BE2C (cell line): ENCODE results near the gene MRPS34. TPM values are rescaled to one million over a fixed set of nuclear protein-coding genes. Genes with fewer than 3 reads are reported as not detected.

Source experiments
- DNase-seq: peaks from one replicate; pipeline ENCODE4 v3.0.0-alpha.2; 2020
- H3K27me3 ChIP-seq: fragments of 250-450 bp; sonication (Bioruptor Pico); 2 replicates; pipeline ENCODE4 v1.5.1; 2020; ENCODE audit warnings: mild to moderate bottlenecking
- H3K36me3 ChIP-seq: fragments of 250-450 bp; sonication (Bioruptor Pico); 2 replicates; pipeline ENCODE4 v1.5.1; 2020; ENCODE audit warnings: mild to moderate bottlenecking
- H3K4me1 ChIP-seq: fragments of 250-450 bp; sonication (Bioruptor Pico); 2 replicates; pipeline ENCODE4 v1.5.1; 2020
- H3K4me3 ChIP-seq: 2 replicates; pipeline ENCODE4 v1.5.1; 2011; ENCODE audit warnings: low read depth, low read length
- H3K9me3 ChIP-seq: fragments of 250-450 bp; sonication (Bioruptor Pico); 2 replicates; pipeline ENCODE4 v1.5.1; 2020
- polyA plus RNA-seq: library from polyadenylated mRNA; unstranded; fragments of >200 nt; gene quantifications from one replicate; pipeline ENCODE4 v1.2.1, GENCODE V29; 2012; ENCODE audit warnings: low read depth, missing spikeins; ENCODE audit not compliant: insufficient read length, insufficient read depth
- TF ChIP-seq, protein P1 (sequence below): IDR thresholded peaks from 2 replicates; pipeline ENCODE4 v1.5.1; 2012; ENCODE audit warnings: mild to moderate bottlenecking, low read depth, low read length

MRPS34 gene
- polyA plus RNA-seq, result 992 TPM

DNA sequence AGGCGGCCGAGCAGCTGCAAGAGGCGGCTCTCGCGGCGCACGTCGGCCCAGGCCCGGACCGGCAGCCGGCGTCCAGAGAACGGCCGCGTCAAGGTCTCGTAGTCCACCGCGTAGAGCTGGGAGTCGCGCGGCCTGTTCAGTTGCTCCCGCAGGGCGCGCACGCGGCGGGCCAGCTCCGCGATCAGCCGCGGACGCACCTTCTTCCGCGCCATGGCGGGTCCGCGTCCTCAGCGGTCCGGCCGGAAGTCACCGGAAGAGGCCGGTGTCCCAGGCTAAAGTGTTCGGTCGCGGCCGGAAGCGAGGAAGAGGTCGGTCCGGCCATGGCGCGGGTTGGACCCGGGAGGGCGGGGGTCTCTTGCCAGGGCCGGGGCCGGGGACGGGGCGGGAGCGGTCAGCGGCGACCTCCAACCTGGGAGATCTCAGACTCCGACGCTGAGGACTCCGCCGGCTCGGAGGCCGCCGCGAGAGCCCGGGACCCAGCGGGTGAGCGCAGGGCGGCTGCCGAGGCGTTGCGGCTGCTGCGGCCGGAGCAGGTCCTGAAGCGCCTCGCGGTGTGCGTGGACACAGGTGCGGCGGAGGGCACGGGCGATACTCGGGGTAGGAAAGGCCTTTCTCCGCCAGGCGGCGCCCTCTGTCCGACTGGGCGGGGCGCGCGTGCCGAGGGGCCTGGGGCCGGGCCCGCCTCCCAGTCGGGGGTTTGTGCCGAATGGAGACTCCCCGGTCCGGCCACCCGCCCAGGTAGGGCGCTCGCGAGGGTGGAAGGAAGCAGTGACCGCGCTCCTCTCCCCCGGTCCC lies at the start of gene MRPS34:
MRPS34 (minus strand) TSS at position 227 of the 795 bp plus-strand sequence; CDS start at position 212, 15 bp downstream.
- H3K36me3 ChIP-seq, result peaks cover 41% of the 10 kb centered on the region

DNA sequence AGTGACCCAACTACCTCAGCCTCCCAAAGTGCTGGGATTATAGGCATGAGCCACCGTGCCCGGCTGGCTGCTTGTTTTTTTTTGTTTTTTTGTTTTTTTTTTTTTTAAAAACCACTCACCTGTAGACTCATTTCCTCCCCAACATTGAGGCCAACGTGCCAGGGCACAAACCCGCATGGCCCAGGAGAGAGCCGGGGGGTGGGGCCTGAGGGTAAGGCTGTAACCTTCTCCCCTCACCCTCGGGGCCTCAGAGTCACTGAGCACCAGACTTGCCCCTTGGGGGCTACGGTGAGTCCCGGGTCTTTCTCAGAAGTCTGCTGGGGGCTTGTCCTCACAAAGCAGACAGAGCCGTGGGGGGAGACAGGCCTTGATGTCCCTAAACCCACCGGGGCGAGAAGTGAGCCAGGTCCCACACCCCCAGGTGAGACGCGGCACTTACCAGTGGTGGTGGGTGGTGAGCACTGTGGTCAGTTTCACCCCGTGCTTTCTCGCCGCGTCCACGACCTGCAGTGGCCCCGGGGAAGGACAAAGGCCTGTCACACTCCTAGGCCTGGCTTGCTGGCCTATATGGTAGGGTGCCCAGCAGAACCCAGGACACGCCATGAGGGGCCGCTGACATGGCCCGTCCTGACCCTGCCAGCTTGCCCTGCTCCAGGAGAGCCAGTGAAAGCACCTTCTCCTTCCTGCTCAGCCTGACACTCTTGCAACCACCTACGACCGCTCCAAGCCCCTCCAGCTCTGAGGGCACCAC lies 49.1 kb upstream of the MRPS34 start:
- TF ChIP-seq, protein P1, sequence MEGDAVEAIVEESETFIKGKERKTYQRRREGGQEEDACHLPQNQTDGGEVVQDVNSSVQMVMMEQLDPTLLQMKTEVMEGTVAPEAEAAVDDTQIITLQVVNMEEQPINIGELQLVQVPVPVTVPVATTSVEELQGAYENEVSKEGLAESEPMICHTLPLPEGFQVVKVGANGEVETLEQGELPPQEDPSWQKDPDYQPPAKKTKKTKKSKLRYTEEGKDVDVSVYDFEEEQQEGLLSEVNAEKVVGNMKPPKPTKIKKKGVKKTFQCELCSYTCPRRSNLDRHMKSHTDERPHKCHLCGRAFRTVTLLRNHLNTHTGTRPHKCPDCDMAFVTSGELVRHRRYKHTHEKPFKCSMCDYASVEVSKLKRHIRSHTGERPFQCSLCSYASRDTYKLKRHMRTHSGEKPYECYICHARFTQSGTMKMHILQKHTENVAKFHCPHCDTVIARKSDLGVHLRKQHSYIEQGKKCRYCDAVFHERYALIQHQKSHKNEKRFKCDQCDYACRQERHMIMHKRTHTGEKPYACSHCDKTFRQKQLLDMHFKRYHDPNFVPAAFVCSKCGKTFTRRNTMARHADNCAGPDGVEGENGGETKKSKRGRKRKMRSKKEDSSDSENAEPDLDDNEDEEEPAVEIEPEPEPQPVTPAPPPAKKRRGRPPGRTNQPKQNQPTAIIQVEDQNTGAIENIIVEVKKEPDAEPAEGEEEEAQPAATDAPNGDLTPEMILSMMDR, result no peak
- no peaks in the 10 kb centered on the region for H3K9me3 ChIP-seq
- no peaks in the 10 kb centered on the region for H3K27me3 ChIP-seq
- no peaks in the 10 kb centered on the region for H3K4me1 ChIP-seq
- DNase-seq, result no peak
- no peak overlapping the region for H3K4me3 ChIP-seq
- peaks cover 4% of the 10 kb centered on the region for H3K36me3 ChIP-seq

More for the DNA sequence above, at the start of gene MRPS34:
- H3K27me3 ChIP-seq, result no peaks in the 10 kb centered on the region
- peak; percentile 91 for DNase-seq
- TF ChIP-seq, protein P1, result peak; percentile 66
- peak within 1 kb of the TSS; percentile 92 for H3K4me3 ChIP-seq
- no peaks in the 10 kb centered on the region for H3K9me3 ChIP-seq
- H3K4me1 ChIP-seq, result peaks cover 4% of the 10 kb centered on the region

DNA sequence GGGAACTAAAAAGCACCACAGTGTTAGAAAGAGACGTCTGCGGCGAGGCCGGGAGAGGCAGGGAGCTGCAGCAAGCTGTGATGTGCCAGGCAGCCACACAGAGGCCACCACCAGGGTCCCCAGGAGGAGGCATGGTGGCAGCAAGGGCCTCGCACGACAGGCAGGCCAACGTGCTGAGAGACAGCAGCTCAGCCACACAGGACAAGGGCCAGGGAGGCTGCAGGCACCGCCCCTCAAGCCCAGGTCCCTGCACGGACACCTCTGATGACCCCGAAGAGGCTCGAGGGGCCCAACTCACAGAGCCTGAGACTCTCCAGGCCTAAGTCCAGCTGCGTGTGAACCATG lies 48.0 kb upstream of the MRPS34 start:
- peaks cover 12% of the 10 kb centered on the region for H3K36me3 ChIP-seq
- no peaks in the 10 kb centered on the region for H3K4me1 ChIP-seq
- no peak overlapping the region for H3K4me3 ChIP-seq
- TF ChIP-seq, protein P1, result no peak
- no peaks in the 10 kb centered on the region for H3K9me3 ChIP-seq
- DNase-seq, result no peak
- H3K27me3 ChIP-seq, result no peaks in the 10 kb centered on the region

DNA sequence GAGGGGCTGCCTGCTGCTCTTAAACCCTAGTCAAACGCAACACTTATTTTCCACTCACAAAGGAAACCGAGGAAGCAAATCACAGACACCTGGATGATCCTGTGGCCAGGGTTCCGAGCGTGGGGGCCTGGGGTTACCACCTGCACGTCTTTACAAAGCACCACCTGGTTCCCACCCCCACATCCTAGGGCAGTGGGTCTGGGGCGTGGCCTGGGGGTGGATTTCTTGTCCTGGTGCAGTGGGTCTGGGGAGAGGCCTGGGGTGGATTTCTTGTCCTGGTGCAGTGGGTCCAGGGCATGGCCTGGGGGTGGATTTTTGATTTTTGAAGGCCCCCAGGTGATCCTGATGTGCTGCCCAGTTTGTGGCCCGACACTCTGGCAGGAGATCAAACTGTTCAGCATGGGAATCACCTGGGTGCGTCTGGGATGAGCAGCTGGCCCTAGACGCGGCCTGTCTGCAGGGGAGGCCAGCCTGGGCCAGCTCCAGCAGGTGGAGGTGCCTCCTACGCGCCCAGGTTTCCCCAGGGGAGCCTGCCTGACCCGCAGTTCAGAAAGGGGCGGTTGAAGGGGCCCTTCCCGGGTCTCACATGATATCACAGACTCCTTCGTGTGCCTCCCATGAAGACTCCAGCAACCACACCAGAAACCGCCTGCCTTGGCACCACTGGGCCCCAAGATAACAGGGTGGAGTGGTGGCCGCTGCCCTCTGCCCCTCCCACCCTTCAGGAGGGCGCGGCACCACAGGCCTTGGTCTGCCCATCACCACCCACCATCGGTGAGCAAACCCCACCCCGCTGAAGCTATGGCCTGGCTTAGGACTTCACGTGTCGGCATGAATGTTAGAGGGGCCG lies 47.4 kb upstream of the MRPS34 start:
- H3K36me3 ChIP-seq, result peaks cover 15% of the 10 kb centered on the region
- TF ChIP-seq, protein P1, result no peak
- no peaks in the 10 kb centered on the region for H3K9me3 ChIP-seq
- H3K4me1 ChIP-seq, result no peaks in the 10 kb centered on the region
- no peak for DNase-seq
- H3K4me3 ChIP-seq, result no peak overlapping the region
- no peaks in the 10 kb centered on the region for H3K27me3 ChIP-seq

DNA sequence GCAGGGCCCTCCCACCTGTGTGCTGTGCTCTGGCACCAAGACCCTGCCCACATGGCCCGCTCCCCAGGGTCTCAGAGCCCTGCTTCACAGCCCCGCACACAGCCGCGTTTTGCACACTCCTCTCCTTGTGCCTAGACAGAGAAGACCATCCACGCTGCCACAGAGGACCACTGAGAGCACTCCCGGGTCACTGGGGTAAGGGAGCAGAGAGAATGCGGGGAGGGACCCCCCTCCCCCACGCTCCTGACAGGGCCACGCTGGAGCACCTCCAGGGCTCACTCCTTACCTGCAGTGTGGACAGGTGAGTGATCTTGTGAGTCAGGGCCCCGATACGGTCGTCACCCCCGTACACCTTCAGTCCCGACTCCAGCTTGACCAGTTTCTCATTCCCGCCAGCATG lies 46.7 kb upstream of the MRPS34 start:
- TF ChIP-seq, protein P1, result no peak
- no peak for DNase-seq
- no peaks in the 10 kb centered on the region for H3K9me3 ChIP-seq

More for the DNA sequence above, 46.7 kb upstream of the MRPS34 start:
- Histone ChIP-seq H3K36me3 (peaks cover 17% of the 10 kb centered on the region), H3K4me1 (no peaks in the 10 kb centered on the region), H3K4me3 (no peak overlapping the region), H3K27me3 (no peaks in the 10 kb centered on the region)
